HCEC 1CT (cell line): ENCODE measurements around the gene IWS1.
A peak's percentile ranks its signal among the peaks of the same experiment; 100 is the strongest.
"Not testable (repeated sequence)": the region's sequence is repeated elsewhere in the genome, so short reads cannot be mapped to it uniquely, and the experiment has no call there.

Experiments
- DNase-seq: peaks from one replicate; pipeline ENCODE4 v3.0.0-alpha.2; 2017

Gene IWS1

DNA sequence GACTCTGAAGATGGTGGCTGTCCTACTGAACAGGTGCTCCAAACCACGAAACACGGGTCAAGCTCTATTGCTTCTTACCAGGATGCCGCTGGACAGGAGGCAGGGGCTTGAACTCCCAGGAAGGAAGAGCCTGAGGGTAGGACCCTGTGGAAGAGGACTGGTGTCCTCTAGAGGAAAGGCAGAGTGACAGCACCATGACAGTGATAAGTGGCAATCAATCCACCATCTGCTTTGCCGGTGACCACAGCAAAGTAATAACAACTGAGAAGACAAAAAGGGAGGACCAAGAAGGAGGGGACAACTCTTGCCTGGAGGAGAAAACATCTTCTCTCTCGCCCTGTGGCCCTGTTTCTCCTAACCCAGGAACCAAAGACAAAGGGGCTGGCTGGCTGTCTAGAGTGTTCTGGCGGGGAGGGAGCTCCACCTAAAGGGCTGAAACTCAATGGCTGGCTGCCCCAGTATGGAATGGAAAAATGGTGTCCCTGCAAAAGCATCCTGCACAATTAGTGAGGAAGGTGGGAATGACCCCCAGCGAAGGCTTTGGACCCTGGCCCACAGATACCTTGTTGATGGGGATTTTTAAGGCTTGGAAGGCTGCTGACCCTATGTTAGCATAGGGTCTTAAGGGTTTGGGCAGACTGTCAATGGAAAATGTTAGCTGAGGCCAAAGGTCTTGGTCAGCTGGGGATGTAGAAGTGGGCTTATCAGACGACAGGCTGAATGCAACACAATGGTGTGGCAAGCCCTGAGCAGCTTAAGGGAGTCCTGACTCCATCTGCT is 72.7 kb downstream of the IWS1 start:
- DNase-seq: peak; percentile 6

GRCh38 chr2:127453013-127453391 is 73.3 kb downstream of the IWS1 start:
- DNase-seq: no peak

DNA sequence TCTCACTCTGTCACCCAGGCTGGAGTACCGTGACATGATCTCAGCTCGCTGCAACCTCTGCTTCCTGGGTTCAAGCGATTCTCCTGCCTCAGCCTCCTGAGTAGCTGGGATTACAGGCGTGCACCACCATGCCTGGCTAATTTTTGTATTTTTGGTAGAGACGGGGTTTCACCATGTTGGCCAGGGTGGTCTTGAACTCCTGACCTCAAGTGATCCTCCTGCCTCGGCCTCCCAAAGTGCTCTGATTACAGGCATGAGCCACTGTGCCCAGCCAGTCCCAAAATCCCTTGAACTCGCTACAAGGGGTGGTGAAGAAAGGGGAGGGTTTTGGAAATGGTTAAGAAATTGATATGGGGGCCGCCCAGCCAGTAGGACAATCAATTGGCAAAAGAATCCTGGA is 73.9 kb downstream of the IWS1 start:
- DNase-seq: not testable (repeated sequence)

GRCh38 chr2:127451981-127452380 is 74.3 kb downstream of the IWS1 start:
- DNase-seq: no peak

GRCh38 chr2:127449898-127450297 is 76.4 kb downstream of the IWS1 start:
- DNase-seq: no peak

DNA sequence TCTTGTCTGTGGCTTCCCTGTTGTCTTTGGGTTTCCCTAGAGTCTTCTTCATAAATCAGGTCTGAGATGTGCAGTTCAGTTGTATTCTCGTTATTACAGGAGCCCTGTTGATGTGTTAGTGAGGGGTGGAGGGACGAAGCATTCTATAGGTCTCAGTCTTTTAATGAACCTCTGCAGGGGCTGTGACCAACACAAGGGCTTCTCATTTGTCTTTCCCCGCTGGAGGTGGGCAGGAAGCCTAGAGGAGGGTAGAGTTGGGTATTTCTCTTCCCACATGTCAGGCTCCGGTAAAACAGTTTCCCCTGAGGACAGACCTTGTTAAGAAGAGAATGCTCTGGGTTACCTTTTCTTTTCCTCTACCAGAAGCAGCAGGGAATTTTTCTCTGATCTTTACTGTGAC is 76.9 kb downstream of the IWS1 start:
- no peak for DNase-seq

DNA sequence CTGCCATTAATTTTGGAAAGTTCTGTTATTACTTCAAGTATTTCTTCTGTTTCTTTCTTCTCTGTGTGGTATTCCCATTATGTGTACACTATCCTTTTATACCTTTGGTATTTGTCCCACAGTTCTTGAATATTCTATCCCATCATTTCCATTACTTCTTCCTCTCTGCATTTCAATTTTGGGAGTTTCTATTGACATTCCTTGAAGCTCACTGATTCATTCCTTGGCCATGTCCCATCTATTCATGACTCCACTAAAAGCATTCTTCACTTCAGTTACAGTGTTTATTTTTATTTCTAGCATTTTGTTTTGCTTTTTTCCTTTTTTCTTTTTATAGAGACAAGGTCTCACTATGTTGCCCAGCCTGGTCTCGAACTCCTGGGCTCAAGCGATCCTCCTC is 77.8 kb downstream of the IWS1 start:
- DNase-seq: no peak

- no peak for DNase-seq
Measured at GRCh38 chr2:127439343-127439742, 86.9 kb downstream of the IWS1 start.

- DNase-seq: no peak
Measured at GRCh38 chr2:127437781-127438726, 88.2 kb downstream of the IWS1 start.

DNA sequence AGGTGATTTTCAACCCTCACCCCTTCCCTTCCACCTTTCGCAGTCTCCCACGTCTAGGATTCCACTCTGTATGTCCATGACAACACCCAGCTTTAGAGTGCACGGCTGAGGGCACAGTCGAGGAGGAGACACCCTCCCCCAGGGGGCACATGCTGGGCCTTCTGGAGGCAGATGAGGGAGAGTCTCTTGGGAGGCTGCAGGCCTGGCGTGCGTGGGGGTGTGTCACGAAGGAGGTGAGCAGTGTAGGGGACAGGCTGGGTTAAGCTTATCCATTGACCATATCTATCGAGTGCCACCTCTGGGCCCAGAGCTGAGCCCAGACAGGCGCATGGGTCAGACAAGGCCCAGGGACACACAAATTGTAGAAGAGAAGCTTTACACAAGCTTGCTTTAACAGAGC is 89.2 kb downstream of the IWS1 start:
- no peak for DNase-seq

GRCh38 chr2:127434515-127434914 is 91.8 kb downstream of the IWS1 start:
- no peak for DNase-seq

- no peak for DNase-seq
Measured at GRCh38 chr2:127431408-127432023, 94.8 kb downstream of the IWS1 start.
